Suprapubic skin (tissue), 3 donors: ENCODE measurements around the gene C21orf58.

Experiments
- EP300 ChIP-seq: sonication (generic); formaldehyde crosslinking; IDR thresholded peaks from one replicate; pipeline ENCODE4 v1.6.1; 2017; ENCODE audit warnings: antibody characterized with exemption
- POLR2A ChIP-seq, 2 donors: fragments of 450-650 bp; IDR thresholded peaks; one replicate each; pipeline ENCODE4 v1.6.1; 2017; ENCODE audit warnings: antibody characterized with exemption in 2 of 2, mild to moderate bottlenecking in 2 of 2, moderate library complexity in 2 of 2
- TF ChIP-seq, protein P1 (sequence below), 2 donors: fragments of 200-600 bp in 1 of 2; fragments of 450-650 bp in 1 of 2; sonication (generic) in 1 of 2; IDR thresholded peaks; one replicate each; pipeline ENCODE4 v1.5.1; 2016 to 2019; ENCODE audit warnings: antibody characterized with exemption in 2 of 2, mild to moderate bottlenecking in 1 of 2, moderate library complexity in 1 of 2

DNA sequence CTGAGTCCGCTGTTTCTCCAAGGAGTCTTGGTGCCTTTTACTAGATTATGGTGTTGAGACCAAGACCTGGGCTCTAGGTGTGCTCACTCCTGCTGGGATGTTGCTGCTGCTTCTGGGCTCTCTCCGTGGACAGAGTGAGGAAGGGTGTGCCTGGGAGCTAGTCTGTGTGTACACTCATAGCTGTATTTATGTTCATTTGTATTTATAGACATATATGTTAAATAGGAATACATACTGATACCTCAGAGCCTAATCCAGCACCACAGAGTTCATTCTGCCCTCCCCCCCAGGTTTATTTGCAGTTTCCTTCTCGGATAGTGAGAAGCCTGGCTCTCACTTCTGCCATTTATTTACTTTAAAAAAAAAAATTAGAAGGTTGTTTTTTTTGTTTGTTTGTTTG lies 12.9 kb upstream of the C21orf58 start:
- TF ChIP-seq, protein P1, sequence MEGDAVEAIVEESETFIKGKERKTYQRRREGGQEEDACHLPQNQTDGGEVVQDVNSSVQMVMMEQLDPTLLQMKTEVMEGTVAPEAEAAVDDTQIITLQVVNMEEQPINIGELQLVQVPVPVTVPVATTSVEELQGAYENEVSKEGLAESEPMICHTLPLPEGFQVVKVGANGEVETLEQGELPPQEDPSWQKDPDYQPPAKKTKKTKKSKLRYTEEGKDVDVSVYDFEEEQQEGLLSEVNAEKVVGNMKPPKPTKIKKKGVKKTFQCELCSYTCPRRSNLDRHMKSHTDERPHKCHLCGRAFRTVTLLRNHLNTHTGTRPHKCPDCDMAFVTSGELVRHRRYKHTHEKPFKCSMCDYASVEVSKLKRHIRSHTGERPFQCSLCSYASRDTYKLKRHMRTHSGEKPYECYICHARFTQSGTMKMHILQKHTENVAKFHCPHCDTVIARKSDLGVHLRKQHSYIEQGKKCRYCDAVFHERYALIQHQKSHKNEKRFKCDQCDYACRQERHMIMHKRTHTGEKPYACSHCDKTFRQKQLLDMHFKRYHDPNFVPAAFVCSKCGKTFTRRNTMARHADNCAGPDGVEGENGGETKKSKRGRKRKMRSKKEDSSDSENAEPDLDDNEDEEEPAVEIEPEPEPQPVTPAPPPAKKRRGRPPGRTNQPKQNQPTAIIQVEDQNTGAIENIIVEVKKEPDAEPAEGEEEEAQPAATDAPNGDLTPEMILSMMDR (IDR thresholded peaks at IDR 0.05): no peak
- TF ChIP-seq POLR2A (IDR thresholded peaks at IDR 0.05) (no peak), EP300 (no peak)
